SK-N-SH (cell line): Measurements from ENCODE around the gene NDUFB2. TPM values are rescaled to one million over a fixed set of nuclear protein-coding genes. Genes with fewer than 3 reads are reported as not detected.
"Not testable (repeated sequence)": the region's sequence is repeated elsewhere in the genome, so short reads cannot be mapped to it uniquely, and the experiment has no call there.

ENCODE experiments used
- CTCF ChIA-PET: fragments of 300-600, 350-600 bp; formaldehyde crosslinking; extraction: SDS; loops from one replicate; lab custom pipeline; 2021; lab: Yijun Ruan, JAX
- POLR2A ChIA-PET: fragments of 350-600 bp; sonication (Branson Sonifier 250); formaldehyde crosslinking; extraction: SDS; loops from one replicate; lab custom pipeline; 2020; ENCODE audit warnings: antibody characterized with exemption, inconsistent platforms; lab: Yijun Ruan, JAX
- DNase-seq: peaks from one replicate; pipeline ENCODE4 v3.0.0; 2012
- H2AFZ ChIP-seq: fragments of 200-600 bp; sonication (generic); 2 replicates; pipeline ENCODE4 v1.8.1; 2016; ENCODE audit warnings: antibody characterized with exemption, mild to moderate bottlenecking, low read depth
- H3F3A ChIP-seq: fragments of 200-600 bp; sonication (generic); replicated peaks from 2 replicates; pipeline ENCODE3; 2016; ENCODE audit warnings: antibody characterized with exemption, mild to moderate bottlenecking; ENCODE audit not compliant: insufficient read depth
- H3K27ac ChIP-seq, 2 experiments: fragments of 200-500 bp in 1 of 2; fragments of 200-600 bp in 1 of 2; sonication (Bioruptor generic) in 1 of 2; sonication (generic), shearing (Covaris generic) in 1 of 2; 2 replicates each; pipeline versions ENCODE4 v1.5.1 to v1.6.1; 2014 to 2016; ENCODE audit warnings: low read depth in 2 of 2, inconsistent platforms in 1 of 2, low read length in 1 of 2, mild to moderate bottlenecking in 1 of 2, mixed read lengths in 1 of 2
- H3K27me3 ChIP-seq: fragments of 200-600 bp; sonication (generic), shearing (Covaris generic); 2 replicates; pipeline ENCODE4 v1.6.1; 2016; ENCODE audit warnings: mixed run types; ENCODE audit not compliant: insufficient read depth
- H3K36me3 ChIP-seq, 2 experiments: fragments of 200-500 bp in 1 of 2; fragments of 200-600 bp in 1 of 2; sonication (Bioruptor generic) in 1 of 2; sonication (generic) in 1 of 2; replicated peaks in 1 of 2; 2 replicates each; pipeline versions ENCODE3 to v1.5.1; 2014 to 2016; ENCODE audit warnings: low read length in 1 of 2, mild to moderate bottlenecking in 1 of 2; ENCODE audit not compliant: insufficient read depth in 2 of 2, control insufficient read depth in 1 of 2
- H3K4me1 ChIP-seq, 2 experiments: fragments of 200-500 bp in 1 of 2; fragments of 200-600 bp in 1 of 2; sonication (Bioruptor generic) in 1 of 2; sonication (generic), shearing (Covaris generic) in 1 of 2; 2 replicates each; pipeline versions ENCODE4 v1.5.1 to v1.6.1; 2014 to 2016; ENCODE audit warnings: low read depth in 1 of 2, low read length in 1 of 2, mixed run types in 1 of 2; ENCODE audit not compliant: insufficient read depth in 2 of 2, control insufficient read depth in 1 of 2
- H3K4me2 ChIP-seq: fragments of 200-600 bp; sonication (generic), shearing (Covaris generic); 2 replicates; pipeline ENCODE4 v1.6.1; 2017; ENCODE audit warnings: mixed run types
- H3K4me3 ChIP-seq, 2 experiments: fragments of 200-500 bp in 1 of 2; fragments of 200-600 bp in 1 of 2; sonication (Bioruptor generic) in 1 of 2; sonication (generic), shearing (Covaris generic) in 1 of 2; 2 replicates each; pipeline versions ENCODE4 v1.5.1 to v1.8.1; 2014 to 2016; ENCODE audit warnings: low read depth in 2 of 2, inconsistent platforms in 1 of 2, low read length in 1 of 2, mild to moderate bottlenecking in 1 of 2, mixed read lengths in 1 of 2, moderate library complexity in 1 of 2
- H3K79me2 ChIP-seq: fragments of 200-600 bp; sonication (generic); 2 replicates; pipeline ENCODE4 v1.8.1; 2017; ENCODE audit warnings: mild to moderate bottlenecking; ENCODE audit not compliant: insufficient read depth
- H3K9ac ChIP-seq: fragments of 200-600 bp; sonication (generic); 2 replicates; pipeline ENCODE4 v1.6.1; 2017; ENCODE audit warnings: mixed run types
- H3K9me2 ChIP-seq: fragments of 200-600 bp; sonication (generic); 2 replicates; pipeline ENCODE4 v1.6.1; 2017; ENCODE audit warnings: mixed run types
- H3K9me3 ChIP-seq: fragments of 200-600 bp; sonication (generic); 2 replicates; pipeline ENCODE4 v1.6.1; 2017; ENCODE audit warnings: mixed run types, mild to moderate bottlenecking, moderate library complexity
- H4K20me1 ChIP-seq: fragments of 200-600 bp; sonication (generic); 2 replicates; pipeline ENCODE4 v1.6.1; 2017; ENCODE audit warnings: mild to moderate bottlenecking, mixed run types; ENCODE audit not compliant: insufficient read depth
- CHD2 ChIP-seq: fragments of 150-350 bp; IDR thresholded peaks from 2 replicates; pipeline ENCODE4 v1.6.1; 2018; ENCODE audit warnings: low read length; ENCODE audit not compliant: partially characterized antibody
- EP300 ChIP-seq, 2 experiments: IDR thresholded peaks; 2 replicates each; pipeline versions ENCODE4 v1.4.0 to v1.6.1; 2012; ENCODE audit warnings: borderline replicate concordance in 1 of 2, low read depth in 1 of 2, low read length in 1 of 2
- FOXM1 ChIP-seq: IDR thresholded peaks from 2 replicates; pipeline ENCODE4 v1.4.0; 2012; ENCODE audit warnings: low read depth, mild to moderate bottlenecking
- GATA2 ChIP-seq: sonication (generic); formaldehyde crosslinking; IDR thresholded peaks from 2 replicates; pipeline ENCODE4 v1.5.0; 2020; ENCODE audit warnings: mild to moderate bottlenecking, missing genetic modification reagents
- MEF2A ChIP-seq: IDR thresholded peaks from 2 replicates; pipeline ENCODE4 v1.4.0; 2012; ENCODE audit warnings: low read depth, borderline replicate concordance
- NRF1 ChIP-seq: IDR thresholded peaks from 2 replicates; pipeline ENCODE4 v1.6.1; 2012; ENCODE audit warnings: low read depth, mild to moderate bottlenecking, low read length
- POLR2AphosphoS5 ChIP-seq: IDR thresholded peaks from 2 replicates; pipeline ENCODE4 v1.6.1; 2012; ENCODE audit warnings: low read depth, low read length
- RCOR1 ChIP-seq: fragments of 150-350 bp; IDR thresholded peaks from 2 replicates; pipeline ENCODE4 v1.6.1; 2017; ENCODE audit warnings: antibody characterized with exemption, low read length
- RXRA ChIP-seq: IDR thresholded peaks from 2 replicates; pipeline ENCODE4 v1.4.0; 2012; ENCODE audit warnings: low read depth, mild to moderate bottlenecking, borderline replicate concordance
- WGBS: methylation state at CpG from one replicate; pipeline ENCODE4 v1.1.6; 2017; ENCODE audit warnings: low lambda C conversion rate; 5-methylcytosine and 5-hydroxymethylcytosine counted together
- polyA plus RNA-seq, 3 experiments: library from polyadenylated mRNA; depleted of rRNA; stranded (reverse); fragments of >200 nt; gene quantifications; 2 replicates each; pipeline ENCODE4 v1.2.3, GENCODE V29; 2012
- TF ChIP-seq, protein P1 (sequence below): fragments of 150-350 bp; IDR thresholded peaks from 2 replicates; pipeline ENCODE4 v1.6.1; 2017; ENCODE audit warnings: antibody characterized with exemption, low read length, low read depth, borderline replicate concordance
- TF ChIP-seq, protein P2 (sequence below): IDR thresholded peaks from 2 replicates; pipeline ENCODE4; 2012
- TF ChIP-seq, protein P3 (sequence below): IDR thresholded peaks from 2 replicates; pipeline ENCODE4 v1.4.0; 2012; ENCODE audit warnings: low read depth
- TF ChIP-seq, protein P4 (sequence below): fragments of 150-350 bp; IDR thresholded peaks from 2 replicates; pipeline ENCODE4 v1.6.1; 2016; ENCODE audit warnings: mild to moderate bottlenecking, low read depth, low read length

NDUFB2 gene
- polyA plus RNA-seq, 1 of the 3 experiments (the other 2 are of a cell fraction): 1,214 TPM

DNA sequence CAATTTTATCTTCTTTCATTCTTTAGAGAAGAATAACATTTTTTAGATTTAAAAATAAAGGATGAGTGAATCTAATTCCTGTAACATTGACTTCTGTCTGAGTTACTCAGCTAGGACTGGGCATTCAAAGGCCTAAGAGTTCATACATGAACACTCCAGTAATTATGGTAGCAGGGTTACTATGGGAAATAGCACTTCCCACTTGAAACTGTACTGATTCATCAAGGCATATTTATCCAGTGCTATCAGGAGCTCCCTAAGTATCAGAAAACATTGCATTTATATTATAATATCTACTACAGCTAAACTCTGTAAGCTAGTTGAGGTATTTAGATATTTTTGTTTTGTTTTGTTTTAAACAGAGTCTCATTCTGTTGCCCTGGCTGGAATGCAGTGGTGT, 41.8 kb downstream of the NDUFB2 start:
- Histone ChIP-seq H3K4me1 (no peaks in the 10 kb centered on the region), H3K9me2 (no peaks in the 10 kb centered on the region), H3K9me3 (no peaks in the 10 kb centered on the region), H4K20me1 (no peaks in the 10 kb centered on the region), H2AFZ (no peak overlapping the region), H3F3A (no peaks in the 10 kb centered on the region), H3K27me3 (no peaks in the 10 kb centered on the region), H3K4me2 (no peak overlapping the region), H3K4me3 (no peak overlapping the region), H3K36me3 (peaks cover 34 to 40% of the 10 kb centered on the region in 2 experiments), H3K9ac (no peak overlapping the region), H3K27ac (no peak overlapping the region), H3K79me2 (no peaks in the 10 kb centered on the region)
- ChIA-PET POLR2A (interaction anchor here (0.6 kb wide), 1 partner anchor 258 kb away, joined by 3 read pairs; no protein-coding TSS in a partner anchor), CTCF (interaction anchor here (1.0 to 2.8 kb wide), 4 partner anchors 12 to 63 kb away, joined by 3 to 10 read pairs (median 6); no protein-coding TSS in a partner anchor)
- DNase-seq: no peak
- no peak for TF ChIP-seq RCOR1
- TF ChIP-seq, protein P1, sequence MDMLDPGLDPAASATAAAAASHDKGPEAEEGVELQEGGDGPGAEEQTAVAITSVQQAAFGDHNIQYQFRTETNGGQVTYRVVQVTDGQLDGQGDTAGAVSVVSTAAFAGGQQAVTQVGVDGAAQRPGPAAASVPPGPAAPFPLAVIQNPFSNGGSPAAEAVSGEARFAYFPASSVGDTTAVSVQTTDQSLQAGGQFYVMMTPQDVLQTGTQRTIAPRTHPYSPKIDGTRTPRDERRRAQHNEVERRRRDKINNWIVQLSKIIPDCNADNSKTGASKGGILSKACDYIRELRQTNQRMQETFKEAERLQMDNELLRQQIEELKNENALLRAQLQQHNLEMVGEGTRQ: no peak
- no peak for TF ChIP-seq MEF2A
- TF ChIP-seq GATA2: no peak
- no peak for TF ChIP-seq RXRA
- no peak for TF ChIP-seq POLR2AphosphoS5
- no peak for TF ChIP-seq NRF1
- TF ChIP-seq, protein P2, sequence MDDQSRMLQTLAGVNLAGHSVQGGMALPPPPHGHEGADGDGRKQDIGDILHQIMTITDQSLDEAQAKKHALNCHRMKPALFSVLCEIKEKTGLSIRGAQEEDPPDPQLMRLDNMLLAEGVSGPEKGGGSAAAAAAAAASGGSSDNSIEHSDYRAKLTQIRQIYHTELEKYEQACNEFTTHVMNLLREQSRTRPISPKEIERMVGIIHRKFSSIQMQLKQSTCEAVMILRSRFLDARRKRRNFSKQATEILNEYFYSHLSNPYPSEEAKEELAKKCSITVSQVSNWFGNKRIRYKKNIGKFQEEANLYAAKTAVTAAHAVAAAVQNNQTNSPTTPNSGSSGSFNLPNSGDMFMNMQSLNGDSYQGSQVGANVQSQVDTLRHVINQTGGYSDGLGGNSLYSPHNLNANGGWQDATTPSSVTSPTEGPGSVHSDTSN: no peak
- TF ChIP-seq EP300 (IDR thresholded peaks at IDR 0.05; ENCODE audit: borderline replicate concordance in 1 of 2, low read depth in 1 of 2, low read length in 1 of 2): no peak
- TF ChIP-seq CHD2: no peak
- TF ChIP-seq, protein P3, sequence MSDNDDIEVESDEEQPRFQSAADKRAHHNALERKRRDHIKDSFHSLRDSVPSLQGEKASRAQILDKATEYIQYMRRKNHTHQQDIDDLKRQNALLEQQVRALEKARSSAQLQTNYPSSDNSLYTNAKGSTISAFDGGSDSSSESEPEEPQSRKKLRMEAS: no peak
- TF ChIP-seq, protein P4, sequence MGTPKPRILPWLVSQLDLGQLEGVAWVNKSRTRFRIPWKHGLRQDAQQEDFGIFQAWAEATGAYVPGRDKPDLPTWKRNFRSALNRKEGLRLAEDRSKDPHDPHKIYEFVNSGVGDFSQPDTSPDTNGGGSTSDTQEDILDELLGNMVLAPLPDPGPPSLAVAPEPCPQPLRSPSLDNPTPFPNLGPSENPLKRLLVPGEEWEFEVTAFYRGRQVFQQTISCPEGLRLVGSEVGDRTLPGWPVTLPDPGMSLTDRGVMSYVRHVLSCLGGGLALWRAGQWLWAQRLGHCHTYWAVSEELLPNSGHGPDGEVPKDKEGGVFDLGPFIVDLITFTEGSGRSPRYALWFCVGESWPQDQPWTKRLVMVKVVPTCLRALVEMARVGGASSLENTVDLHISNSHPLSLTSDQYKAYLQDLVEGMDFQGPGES: no peak
- TF ChIP-seq FOXM1: no peak

DNA sequence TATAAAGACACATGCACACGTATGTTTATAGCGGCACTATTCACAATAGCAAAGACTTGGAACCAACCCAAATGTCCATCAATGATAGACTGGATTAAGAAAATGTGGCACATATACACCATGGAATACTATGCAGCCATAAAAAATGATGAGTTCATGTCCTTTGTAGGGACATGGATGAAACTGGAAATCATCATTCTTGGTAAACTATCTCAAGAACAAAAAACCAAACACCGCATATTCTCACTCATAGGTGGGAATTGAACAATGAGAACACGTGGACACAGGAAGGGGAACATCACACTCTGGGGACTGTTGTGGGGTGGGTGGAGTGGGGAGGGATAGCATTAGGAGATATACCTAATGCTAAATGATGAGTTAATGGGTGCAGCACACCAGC, 46.7 kb downstream of the NDUFB2 start:
- H3K9me3 ChIP-seq, H3K4me2 ChIP-seq, DNase-seq, H3K79me2 ChIP-seq, H4K20me1 ChIP-seq, H3K9ac ChIP-seq, H3K9me2 ChIP-seq, H3K4me3 ChIP-seq, H3K27me3 ChIP-seq, H3F3A ChIP-seq, H2AFZ ChIP-seq, H3K27ac ChIP-seq, POLR2A ChIA-PET, H3K4me1 ChIP-seq: not testable (repeated sequence)
- peaks cover 29 to 50% of the 10 kb centered on the region in 2 experiments for H3K36me3 ChIP-seq
- WGBS: 84% methylated on average over 2 of the region's 4 CpGs
- CTCF ChIA-PET: interaction anchor here (1.4 to 1.7 kb wide), 3 partner anchors 17 to 271 kb away, joined by 3 to 6 read pairs (median 4); partner anchors contain the start of gene MRPS33
